Heart left ventricle (tissue), 13 donors: Measurements from ENCODE around the gene PEMT.

Experiments
- CTCF ChIP-seq, 12 donors: fragments of 200-600 bp; sonication (generic) in 4 of 12; IDR thresholded peaks; one replicate each; pipeline versions ENCODE4 v1.5.0 to v1.8.0; 2018 to 2022; ENCODE audit warnings: antibody characterized with exemption in 12 of 12, mild to moderate bottlenecking in 5 of 12
- POLR2A ChIP-seq, 2 donors: fragments of 450-650 bp; IDR thresholded peaks; one replicate each; pipeline ENCODE4 v1.6.1; 2017; ENCODE audit warnings: antibody characterized with exemption in 2 of 2, mild to moderate bottlenecking in 2 of 2, moderate library complexity in 2 of 2
- donor health status: ischemic (EF 13 %, LVEDD 7.1; RV severe dilation, severe dysfunction).
- donor health status: DM: no; HTN: yes; CAD: no.
- donor health status: DM: no; HTN: no; CAD: no.
- donor health status: ischemic (EF 25% LVEDD 6.9; RV normal size, moderate dysfunction).
- donor health status: ischemic (EF 25% LVEDD 5.7; RV mildly dilated, moderate dysfunction).
- donor health status: ischemic (EF 35%, LVEDD 5.7; RV mildly dilated, moderate dysfunction).
- donor health status: nonischemic (EF 11% LVEDD 7.7; RV severe dilation, severe dysfunction).
- donor health status: DM: yes; HTN: yes; CAD: no.
- donor health status: PGD.
- donor health status: ischemic (EF 29% LVEDD 5.4; RV normal size, mild dysfunction).
- donor health status: nonischemic (EF 23%, LVEDD 6.1; RV moderate dilation, normal function).

DNA sequence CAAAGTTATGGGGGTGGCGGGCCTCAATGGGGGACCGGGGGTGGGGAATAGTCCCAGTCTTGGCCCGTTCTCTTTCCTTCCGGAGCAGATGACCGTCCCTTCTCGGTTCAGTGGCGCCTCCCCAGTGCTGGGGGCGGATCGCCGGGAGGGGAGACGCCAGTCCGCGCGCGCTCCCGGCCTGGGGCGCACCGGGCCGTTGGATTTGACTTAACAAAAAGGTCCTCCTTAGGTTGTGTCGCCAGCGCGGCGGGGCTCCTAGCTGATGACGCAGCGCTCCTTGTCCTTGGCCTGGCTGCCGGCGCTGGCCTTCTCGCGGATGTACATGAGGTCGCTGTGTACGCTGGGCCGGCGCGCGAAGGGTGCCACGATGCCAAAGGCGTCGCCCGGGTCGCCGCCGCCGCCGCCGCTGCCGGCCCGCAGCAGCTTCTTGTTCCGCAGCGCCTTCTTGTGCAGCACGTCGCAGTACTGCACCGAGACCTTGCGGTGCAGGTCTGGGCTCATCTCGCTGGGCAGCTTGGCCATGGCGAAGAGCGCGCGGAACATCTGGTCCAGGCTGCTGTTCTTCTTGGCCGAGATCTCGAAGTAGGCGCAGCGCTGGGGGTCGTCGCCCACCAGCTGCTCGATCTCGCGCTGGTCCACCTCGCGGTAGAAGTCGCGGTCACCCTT lies 96.5 kb downstream of the PEMT start:
- TF ChIP-seq CTCF (IDR thresholded peaks at IDR 0.05) (no peak), POLR2A (IDR thresholded peaks at IDR 0.05) (no peak)
